GM21737 (cell line): Measurements from ENCODE around the gene RNF227.

Experiments
- ATAC-seq: cut with Tn5 transposase; IDR thresholded peaks from one replicate; pipeline ENCODE4 v1.9.1; 2021; ENCODE audit warnings: mild to moderate bottlenecking, moderate library complexity; ENCODE audit not compliant: unreplicated experiment

Gene RNF227

DNA sequence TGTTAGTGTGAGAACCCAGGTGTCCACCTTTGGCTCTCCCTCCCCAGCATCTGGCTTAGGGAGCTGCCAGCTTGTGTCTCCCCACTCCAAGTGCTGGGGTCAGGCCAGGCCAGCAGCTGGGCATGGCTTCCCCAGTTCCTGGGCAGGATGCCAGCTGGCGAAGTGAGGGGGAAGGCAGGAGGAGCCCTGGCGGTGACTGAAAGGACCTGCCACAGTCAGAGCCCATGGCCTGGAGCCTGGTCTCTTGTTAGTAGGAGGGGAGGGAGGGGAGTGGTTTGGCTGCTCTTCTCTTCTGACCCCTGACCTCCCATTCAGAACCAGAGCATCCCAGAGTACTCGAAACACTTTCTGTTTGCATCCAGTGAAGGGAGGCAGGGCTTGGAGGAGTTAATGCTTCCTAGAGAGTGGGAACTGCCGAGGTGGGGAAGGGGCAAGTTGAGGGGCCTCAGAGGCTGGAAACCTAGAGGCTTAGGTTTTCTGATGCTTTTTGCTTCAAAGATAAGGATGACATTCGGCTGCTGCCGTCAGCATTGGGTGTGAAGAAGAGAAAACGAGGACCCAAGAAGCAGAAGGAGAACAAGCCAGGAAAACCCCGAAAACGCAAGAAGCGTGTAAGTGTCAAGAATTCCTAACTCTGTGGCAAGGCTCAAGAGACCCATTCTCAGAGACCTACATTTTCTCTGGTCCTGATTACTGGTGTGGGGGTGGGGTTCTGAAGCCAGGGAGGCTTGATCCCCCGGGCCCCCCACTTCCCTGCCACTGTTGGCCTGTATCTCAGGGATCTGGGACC, 26.7 kb downstream of the RNF227 start:
- no peak for ATAC-seq

GRCh38 chr17:7888184-7888920, 27.7 kb downstream of the RNF227 start, which contains the start of gene CHD3:
Gene CHD3 (plus strand): TSS chr17:7888789. CDS start chr17:7889001, 212 bp downstream.
- no peak for ATAC-seq

DNA sequence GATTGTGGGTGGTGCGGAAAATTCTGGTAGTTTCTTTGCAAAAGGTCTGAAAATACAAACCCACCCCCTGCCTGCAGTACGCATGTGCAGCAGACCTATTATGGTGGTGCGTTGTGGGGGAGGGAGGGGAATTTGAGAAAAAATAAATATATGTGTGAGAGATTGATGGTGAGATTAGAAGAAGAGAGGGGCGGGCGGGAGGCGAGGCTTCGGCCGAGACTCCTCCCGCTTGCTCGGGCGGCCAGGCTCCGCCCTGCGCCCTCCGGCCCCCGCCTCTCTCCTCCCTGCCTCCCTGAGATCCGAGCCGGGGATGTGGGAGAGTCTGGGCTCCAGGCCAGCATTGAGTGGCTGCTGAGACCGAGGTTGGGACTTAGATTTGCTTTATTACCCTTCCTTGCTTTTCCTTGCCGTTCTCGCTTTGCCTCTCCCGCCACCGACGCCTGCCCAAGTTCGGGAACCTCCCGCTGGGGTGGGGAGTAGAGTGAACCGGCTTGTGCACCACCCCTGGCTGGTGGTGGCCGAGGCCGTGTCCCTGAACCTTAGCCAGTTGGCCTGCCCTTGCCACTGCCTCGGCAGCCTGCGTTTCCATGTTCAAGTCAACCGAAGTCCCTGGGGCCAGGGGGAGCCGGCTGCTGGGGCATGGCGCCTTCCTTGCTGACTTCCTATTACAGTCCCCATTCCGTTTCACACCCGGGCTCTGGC, 28.5 kb downstream of the RNF227 start:
- ATAC-seq, result peak; percentile 54

DNA sequence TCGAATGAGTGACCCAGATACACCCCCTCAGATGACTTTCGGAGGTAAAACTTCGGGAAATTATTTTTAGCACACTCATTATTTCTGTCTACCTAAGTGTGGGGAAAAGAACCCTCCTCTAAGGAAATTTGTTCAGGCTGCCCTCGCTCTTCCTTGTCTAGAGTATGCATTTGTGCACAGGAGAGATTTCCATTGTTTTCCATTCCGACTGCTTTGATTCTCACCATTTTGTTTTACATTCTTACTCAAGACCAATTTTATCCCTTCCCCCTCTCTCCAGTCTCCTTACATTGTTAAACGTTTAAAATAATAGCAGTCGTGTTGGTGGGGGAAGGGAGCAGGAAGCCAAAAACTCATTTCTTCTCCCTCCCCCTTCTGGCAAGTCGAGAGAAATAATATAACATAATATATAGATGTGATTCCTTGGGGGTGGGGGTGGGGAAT, 29.0 kb downstream of the RNF227 start:
- ATAC-seq, result no peak

- no peak for ATAC-seq
These were observed 29.7 kb downstream of the RNF227 start for GRCh38 chr17:7886227-7887037.

DNA sequence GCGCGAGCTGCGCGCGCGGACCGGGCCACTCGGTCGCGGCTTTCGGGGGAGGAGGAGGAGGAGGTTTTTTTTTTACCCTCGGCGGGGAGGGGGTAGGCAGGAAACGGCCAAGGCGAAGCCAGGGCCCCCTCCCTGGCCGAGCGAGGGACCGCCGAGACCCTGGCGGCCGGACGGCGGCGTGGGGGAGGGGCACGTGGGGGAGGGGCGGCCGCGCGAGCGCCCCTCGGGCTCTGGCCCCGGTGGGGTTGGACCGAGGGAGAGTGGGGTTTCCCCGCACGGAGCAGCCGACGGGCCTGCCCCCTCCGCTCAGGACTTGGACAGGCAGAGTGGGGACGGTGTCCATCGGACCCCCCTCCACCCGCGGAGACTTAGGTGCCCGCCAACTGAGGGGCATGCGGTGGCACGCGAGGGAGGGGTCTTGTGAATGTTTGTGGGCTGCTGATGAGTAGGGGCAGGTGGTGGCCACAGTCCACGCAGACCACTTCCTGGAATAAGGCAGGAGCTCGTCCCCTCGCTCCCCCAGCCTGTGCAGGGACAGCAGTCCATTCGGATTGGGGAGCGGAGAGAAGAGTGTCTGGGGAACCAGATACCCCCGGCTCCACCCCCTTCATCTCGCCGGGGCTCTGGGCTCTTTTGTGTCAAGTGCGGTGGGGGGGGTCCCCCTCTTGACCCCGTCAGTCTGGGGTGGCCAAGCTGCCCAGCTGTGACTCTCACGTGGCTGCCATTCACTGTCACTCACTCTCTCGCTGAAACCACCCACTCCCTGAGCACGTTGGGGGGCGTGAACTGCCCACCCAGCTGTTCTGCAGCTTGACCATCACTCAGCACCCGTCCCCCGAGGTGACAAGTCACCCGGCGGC, 30.5 kb downstream of the RNF227 start:
- ATAC-seq, result no peak

GRCh38 chr17:7884581-7885366, 31.3 kb downstream of the RNF227 start:
- ATAC-seq, result no peak

- no peak for ATAC-seq
These were observed 32.2 kb downstream of the RNF227 start for GRCh38 chr17:7883781-7884386.

- ATAC-seq, result no peak
These were observed 33.5 kb downstream of the RNF227 start for GRCh38 chr17:7882629-7883028.

DNA sequence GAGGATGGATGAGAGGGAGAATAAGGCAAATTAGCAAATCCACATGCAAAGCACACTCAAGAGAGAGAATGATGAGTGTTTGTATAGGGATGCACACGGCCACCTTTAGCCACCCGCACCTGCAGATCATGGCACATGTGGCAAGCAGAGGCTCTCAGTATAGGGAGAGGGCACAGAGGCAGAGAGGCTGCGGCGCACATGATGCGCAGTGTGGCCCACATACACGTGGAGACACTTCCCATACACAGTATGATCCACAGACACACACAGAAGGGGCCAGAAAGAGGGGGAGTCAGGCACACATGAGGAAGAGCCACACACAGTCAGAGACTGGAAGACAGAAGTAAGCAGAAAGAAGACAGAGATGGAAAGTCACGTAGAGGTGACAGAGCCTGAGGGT, 34.0 kb downstream of the RNF227 start:
- ATAC-seq, result no peak

DNA sequence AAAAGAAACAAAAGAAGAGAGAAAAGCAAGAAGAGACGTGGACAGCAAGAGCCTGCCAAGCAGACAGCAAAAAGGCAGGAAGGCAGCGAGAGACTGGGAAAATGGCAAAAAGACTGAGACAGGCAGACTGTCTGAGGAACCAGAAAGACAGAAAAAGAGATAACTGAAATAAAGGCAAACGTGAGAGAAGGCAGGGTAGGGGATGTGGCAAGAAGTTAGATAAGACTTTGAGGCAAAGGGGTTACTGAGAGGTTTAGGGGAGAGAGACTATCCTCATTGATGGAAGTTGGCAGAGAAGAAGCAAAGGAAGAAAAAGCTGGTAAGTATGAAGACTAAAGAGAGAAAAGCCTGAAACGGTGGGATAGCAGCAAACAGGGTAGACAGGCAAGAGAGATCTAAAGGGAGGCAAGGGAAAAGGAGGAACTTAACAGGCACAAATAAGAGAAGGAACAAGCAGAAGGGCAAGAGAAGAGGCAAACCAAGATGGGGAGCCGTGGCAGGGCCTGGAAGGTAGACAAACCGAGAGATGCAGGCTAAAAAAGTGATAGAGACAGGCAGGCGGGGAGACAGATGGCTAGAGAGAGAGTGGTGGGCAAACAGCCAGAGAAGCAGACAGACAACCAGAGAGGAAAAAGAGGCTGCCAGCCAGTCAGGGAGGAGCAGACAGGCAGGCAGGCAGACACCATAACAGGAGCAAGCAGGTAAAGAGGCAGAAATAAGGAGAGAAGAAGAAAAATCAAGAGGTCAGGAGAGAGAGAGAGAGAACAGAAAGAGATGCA, 34.6 kb downstream of the RNF227 start:
- no peak for ATAC-seq

DNA sequence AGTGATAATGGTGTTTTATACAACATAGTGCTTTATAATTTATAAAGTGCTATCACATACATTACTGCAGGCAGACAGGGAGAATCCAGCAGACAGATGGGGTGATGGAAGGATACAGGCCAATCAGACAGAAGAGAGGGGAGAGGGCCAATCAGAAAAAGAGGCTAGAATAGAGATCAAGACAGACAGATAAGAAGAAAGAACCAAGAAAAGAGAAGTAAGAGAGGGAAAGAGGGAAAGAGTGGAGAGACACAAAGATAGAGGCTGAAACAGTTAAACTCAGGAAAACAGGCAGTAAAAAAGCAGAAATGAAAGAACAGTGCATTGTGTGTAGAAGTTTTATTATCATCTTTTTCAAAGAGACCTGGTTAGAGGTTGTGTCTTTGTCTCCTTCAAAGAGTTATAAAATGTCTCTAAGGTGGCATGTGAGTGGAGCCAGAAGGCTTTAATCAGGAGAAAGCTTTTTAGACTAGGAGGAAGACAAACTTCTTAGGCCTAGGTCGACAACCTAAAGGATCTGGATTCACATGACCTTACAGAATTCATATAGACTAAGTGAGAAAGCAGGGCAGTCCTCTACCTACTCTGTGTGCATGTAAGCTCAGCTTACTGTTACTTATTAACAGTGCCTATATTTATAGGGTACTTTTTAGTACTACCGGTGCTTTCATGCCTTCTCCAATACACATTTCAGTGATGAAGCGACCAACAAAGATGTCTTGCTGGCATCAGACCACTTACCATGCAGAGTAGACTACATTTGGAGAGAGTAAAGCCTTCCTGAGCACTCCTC, 35.8 kb downstream of the RNF227 start:
- no peak for ATAC-seq

DNA sequence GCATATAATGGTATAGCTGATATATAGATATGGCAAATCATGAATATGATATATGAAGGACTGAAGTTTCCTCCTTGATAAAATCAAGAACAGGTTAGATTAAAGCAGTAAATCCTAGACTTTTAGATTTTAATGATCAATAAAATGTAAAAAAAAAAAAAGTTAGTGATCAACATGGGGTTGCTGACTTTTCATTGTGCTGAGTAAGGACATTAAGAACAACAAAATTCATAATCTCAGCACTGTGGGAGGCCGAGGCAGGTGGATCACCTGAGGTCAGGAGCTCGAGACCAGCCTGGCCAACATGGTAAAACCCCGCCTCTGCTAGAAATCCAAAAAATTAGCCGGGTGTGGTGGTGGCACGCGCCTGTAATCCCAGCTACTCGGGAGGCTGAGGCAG, 37.9 kb downstream of the RNF227 start:
- ATAC-seq, result no peak

GRCh38 chr17:7875804-7876370, 40.2 kb downstream of the RNF227 start:
- ATAC-seq, result no peak

DNA sequence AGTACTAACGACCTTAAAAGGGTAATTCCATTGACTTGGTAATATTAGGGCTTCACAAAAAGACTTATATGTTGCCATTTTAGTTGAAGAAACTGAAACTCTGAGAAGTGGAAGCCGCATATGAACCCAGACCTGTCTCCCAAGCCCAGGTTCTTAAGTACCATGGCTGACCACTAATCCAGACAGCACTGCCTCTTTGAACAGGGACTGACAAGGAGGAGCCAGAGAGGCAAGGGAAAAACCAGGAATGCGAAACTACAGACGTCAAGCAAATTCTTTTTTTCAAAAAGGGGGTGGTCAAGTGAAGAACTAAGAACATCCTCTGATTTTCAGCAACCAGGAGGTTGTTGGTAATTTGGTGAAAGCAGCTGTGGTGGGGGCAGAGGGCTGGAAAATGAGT, 43.0 kb downstream of the RNF227 start:
- no peak for ATAC-seq

- no peak for ATAC-seq
These were observed 48.2 kb downstream of the RNF227 start for GRCh38 chr17:7867881-7868329.
